ENCODE data around the gene STRIP1. TPM values are rescaled to one million over a fixed set of nuclear protein-coding genes. Genes with fewer than 3 reads are reported as not detected.

STRIP1 gene
- total RNA-seq, 2 experiments from 2014 or later = 42.2 to 45.5 TPM

DNA sequence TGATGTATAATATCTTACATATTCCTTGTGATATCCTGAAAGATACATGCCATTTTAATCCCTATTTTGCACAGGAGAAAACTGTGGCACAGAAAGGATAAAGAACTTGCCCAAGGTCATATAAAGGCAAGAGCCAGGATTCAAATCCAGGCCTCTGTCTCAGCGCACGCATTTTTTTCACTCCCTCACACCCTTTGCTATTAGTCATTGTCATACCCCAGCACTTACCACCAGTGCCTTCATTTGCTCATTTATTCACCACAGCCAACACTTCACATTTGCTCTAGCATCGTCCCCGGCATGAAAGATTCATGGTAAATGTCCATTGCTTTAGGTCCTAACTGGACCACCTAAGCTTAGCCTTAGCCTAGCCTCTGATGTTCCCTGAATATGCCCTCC, 21.9 kb downstream of the STRIP1 start:
- no peak overlapping the region for H2AFZ ChIP-seq (ENCODE audit: low read length)
- H3K4me2 ChIP-seq (ENCODE audit: low read length) = no peak overlapping the region

DNA sequence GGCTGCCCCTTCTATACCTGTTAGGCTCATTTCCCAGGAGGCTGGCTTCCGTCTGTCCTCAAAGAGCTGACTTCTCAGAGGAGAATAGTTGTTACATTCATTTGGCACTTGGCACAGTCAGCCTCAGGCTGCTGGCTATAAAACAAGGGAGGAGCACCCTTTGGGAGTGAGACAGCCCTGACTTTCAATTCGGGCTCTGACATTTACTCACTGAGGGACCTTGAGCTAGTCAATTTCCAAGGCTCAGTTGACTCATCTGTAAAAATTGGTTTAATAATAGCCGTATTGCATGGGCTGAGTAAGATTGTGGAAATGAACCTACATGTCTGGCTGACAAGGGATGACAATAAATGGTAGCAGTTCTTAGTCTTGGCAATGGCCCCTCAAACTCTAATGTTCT, 22.4 kb downstream of the STRIP1 start:
- Histone ChIP-seq H3K4me2 (ENCODE audit: low read length) (no peak overlapping the region), H3K36me3 (ENCODE audit: insufficient read depth, low read length) (peaks cover 64% of the 10 kb centered on the region), H3K4me3 (ENCODE audit: low read depth, low read length, poor library complexity, severe bottlenecking) (no peak overlapping the region), H3K4me1 (ENCODE audit: insufficient read depth, low read length, poor library complexity, severe bottlenecking) (no peaks in the 10 kb centered on the region), H3K9me3 (ENCODE audit: low read length) (no peaks in the 10 kb centered on the region), H3K9me2 (ENCODE audit: insufficient read depth, low read length) (no peaks in the 10 kb centered on the region), H3K27ac (ENCODE audit: low read depth, low read length, poor library complexity, severe bottlenecking) (no peak overlapping the region), H4K20me1 (ENCODE audit: insufficient read depth, low read length) (no peaks in the 10 kb centered on the region), H2AFZ (ENCODE audit: low read length) (no peak overlapping the region), H3K79me2 (ENCODE audit: insufficient read depth, low read depth, low read length) (no peaks in the 10 kb centered on the region)
- ChIA-PET POLR2A (interaction anchor here (1.6 kb wide), 1 partner anchor 10 kb away, joined by 4 read pairs; no protein-coding TSS in a partner anchor), CTCF (ENCODE audit: unreplicated experiment) (no interaction called here)
- no peak for DNase-seq (ENCODE audit: low spot score)
- BruUV-seq (replicated peaks) = no TSS peak
- intact Hi-C loops (cut with micrococcal nuclease; ENCODE audit: unreplicated experiment) = no loop called here
- no peak for TF ChIP-seq EZH2phosphoT487 (IDR thresholded peaks at IDR 0.05; ENCODE audit: borderline replicate concordance, low read depth, low read length)
- TF ChIP-seq, protein P1, sequence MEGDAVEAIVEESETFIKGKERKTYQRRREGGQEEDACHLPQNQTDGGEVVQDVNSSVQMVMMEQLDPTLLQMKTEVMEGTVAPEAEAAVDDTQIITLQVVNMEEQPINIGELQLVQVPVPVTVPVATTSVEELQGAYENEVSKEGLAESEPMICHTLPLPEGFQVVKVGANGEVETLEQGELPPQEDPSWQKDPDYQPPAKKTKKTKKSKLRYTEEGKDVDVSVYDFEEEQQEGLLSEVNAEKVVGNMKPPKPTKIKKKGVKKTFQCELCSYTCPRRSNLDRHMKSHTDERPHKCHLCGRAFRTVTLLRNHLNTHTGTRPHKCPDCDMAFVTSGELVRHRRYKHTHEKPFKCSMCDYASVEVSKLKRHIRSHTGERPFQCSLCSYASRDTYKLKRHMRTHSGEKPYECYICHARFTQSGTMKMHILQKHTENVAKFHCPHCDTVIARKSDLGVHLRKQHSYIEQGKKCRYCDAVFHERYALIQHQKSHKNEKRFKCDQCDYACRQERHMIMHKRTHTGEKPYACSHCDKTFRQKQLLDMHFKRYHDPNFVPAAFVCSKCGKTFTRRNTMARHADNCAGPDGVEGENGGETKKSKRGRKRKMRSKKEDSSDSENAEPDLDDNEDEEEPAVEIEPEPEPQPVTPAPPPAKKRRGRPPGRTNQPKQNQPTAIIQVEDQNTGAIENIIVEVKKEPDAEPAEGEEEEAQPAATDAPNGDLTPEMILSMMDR (conservative IDR thresholded peaks at IDR 0.05; ENCODE audit: low read length) = no peak

More for the DNA sequence above, 21.9 kb downstream of the STRIP1 start:
- Histone ChIP-seq H3K9me2 (ENCODE audit: insufficient read depth, low read length) (no peaks in the 10 kb centered on the region), H3K4me3 (ENCODE audit: low read depth, low read length, poor library complexity, severe bottlenecking) (no peak overlapping the region), H3K36me3 (ENCODE audit: insufficient read depth, low read length) (peaks cover 68% of the 10 kb centered on the region), H3K9me3 (ENCODE audit: low read length) (no peaks in the 10 kb centered on the region), H3K79me2 (ENCODE audit: insufficient read depth, low read depth, low read length) (no peaks in the 10 kb centered on the region), H3K27ac (ENCODE audit: low read depth, low read length, poor library complexity, severe bottlenecking) (no peak overlapping the region), H4K20me1 (ENCODE audit: insufficient read depth, low read length) (no peaks in the 10 kb centered on the region), H3K4me1 (ENCODE audit: insufficient read depth, low read length, poor library complexity, severe bottlenecking) (no peaks in the 10 kb centered on the region)
- DNase-seq (ENCODE audit: low spot score) = no peak
- intact Hi-C loops (cut with micrococcal nuclease; ENCODE audit: unreplicated experiment) = no loop called here
- TF ChIP-seq, protein P1 (conservative IDR thresholded peaks at IDR 0.05; ENCODE audit: low read length) = no peak
- TF ChIP-seq EZH2phosphoT487 (IDR thresholded peaks at IDR 0.05; ENCODE audit: borderline replicate concordance, low read depth, low read length) = no peak
- ChIA-PET POLR2A (no interaction called here), CTCF (ENCODE audit: unreplicated experiment) (no interaction called here)
- no TSS peak for BruUV-seq (replicated peaks)

DNA sequence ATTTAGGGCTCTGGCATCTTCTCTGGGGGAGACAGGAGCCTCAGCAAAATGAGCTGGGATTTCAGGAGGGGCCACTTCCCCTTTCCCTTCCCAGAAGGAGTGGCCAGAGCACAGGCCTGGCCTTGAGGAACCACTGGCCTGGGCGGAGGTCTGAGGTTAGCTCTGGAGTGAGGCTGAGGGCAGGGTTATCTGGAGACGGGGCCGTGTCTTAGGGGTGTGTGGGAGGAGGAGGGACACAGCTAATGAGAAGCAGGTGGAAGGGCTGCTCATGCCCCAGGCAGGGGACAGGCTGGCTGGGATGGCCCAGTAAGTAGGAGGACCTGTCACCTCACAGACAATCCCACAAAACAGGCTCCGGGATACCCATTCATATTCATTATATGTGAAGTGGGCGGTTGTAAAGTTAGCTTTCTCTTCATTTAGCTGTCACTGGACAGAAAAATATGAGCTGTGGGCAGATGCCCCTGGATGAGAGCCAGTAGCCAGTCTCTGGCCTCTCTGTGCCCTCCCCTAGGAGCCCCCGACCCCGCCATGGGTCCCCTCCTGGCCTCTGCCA, 23.6 kb downstream of the STRIP1 start:
- no TSS peak for BruUV-seq (replicated peaks)
- Histone ChIP-seq H4K20me1 (ENCODE audit: insufficient read depth, low read length) (no peaks in the 10 kb centered on the region), H2AFZ (ENCODE audit: low read length) (no peak overlapping the region), H3K36me3 (ENCODE audit: insufficient read depth, low read length) (peaks cover 51% of the 10 kb centered on the region), H3K9me3 (ENCODE audit: low read length) (no peaks in the 10 kb centered on the region), H3K4me2 (ENCODE audit: low read length) (no peak overlapping the region), H3K4me1 (ENCODE audit: insufficient read depth, low read length, poor library complexity, severe bottlenecking) (no peaks in the 10 kb centered on the region), H3K79me2 (ENCODE audit: insufficient read depth, low read depth, low read length) (no peaks in the 10 kb centered on the region), H3K4me3 (ENCODE audit: low read depth, low read length, poor library complexity, severe bottlenecking) (no peak overlapping the region), H3K9me2 (ENCODE audit: insufficient read depth, low read length) (no peaks in the 10 kb centered on the region), H3K27ac (ENCODE audit: low read depth, low read length, poor library complexity, severe bottlenecking) (no peak overlapping the region)
- intact Hi-C loops (cut with micrococcal nuclease; ENCODE audit: unreplicated experiment) = no loop called here
- ChIA-PET POLR2A (interaction anchor here (1.6 kb wide), 1 partner anchor 8 kb away, joined by 4 read pairs; no protein-coding TSS in a partner anchor), CTCF (ENCODE audit: unreplicated experiment) (no interaction called here)
- DNase-seq (ENCODE audit: low spot score) = no peak
- TF ChIP-seq, protein P1 (conservative IDR thresholded peaks at IDR 0.05; ENCODE audit: low read length) = no peak
- TF ChIP-seq EZH2phosphoT487 (IDR thresholded peaks at IDR 0.05; ENCODE audit: borderline replicate concordance, low read depth, low read length) = no peak
